Stimulated activated CD4-positive, alpha-beta T cell treated with anti-CD3 and anti-CD28 coated beads, Interleukin-12 subunit alpha, Interleukin-12 subunit beta, amount 100 ng/mL, for 24 hours (primary cell): ENCODE measurements around the gene ZFX.
"Not testable (repeated sequence)": the region's sequence is repeated elsewhere in the genome, so short reads cannot be mapped to it uniquely, and the experiment has no call there.

Experiments
- DNase-seq, 2 experiments: peaks; one replicate each; pipeline ENCODE4 v3.0.0-alpha.2; 2020; ENCODE audit warnings: low read depth in 2 of 2

The ZFX gene

GRCh38 chrX:24151513-24151912 lies 2.0 kb downstream of the ZFX start:
- no peak for DNase-seq

- DNase-seq = no peak
Measured at GRCh38 chrX:24153178-24153795, 3.8 kb downstream of the ZFX start.

GRCh38 chrX:24153796-24154189 lies 4.3 kb downstream of the ZFX start:
- no peak for DNase-seq

- no peak for DNase-seq
Measured at GRCh38 chrX:24154490-24155034, 5.0 kb downstream of the ZFX start.

- DNase-seq = not testable (repeated sequence)
Measured at GRCh38 chrX:24155747-24156146, 6.2 kb downstream of the ZFX start.

- no peak for DNase-seq
Measured at GRCh38 chrX:24156177-24156576, 6.6 kb downstream of the ZFX start.

GRCh38 chrX:24158881-24159280 lies 9.4 kb downstream of the ZFX start:
- DNase-seq = no peak

GRCh38 chrX:24166078-24166477 lies 16.5 kb downstream of the ZFX start:
- DNase-seq = no peak

GRCh38 chrX:24167719-24168472 lies 18.4 kb downstream of the ZFX start:
- DNase-seq = no peak

GRCh38 chrX:24168807-24169206 lies 19.3 kb downstream of the ZFX start:
- DNase-seq = no peak

- no peak for DNase-seq
Measured at GRCh38 chrX:24169211-24169610, 19.7 kb downstream of the ZFX start.

GRCh38 chrX:24173115-24173847 lies 23.8 kb downstream of the ZFX start:
- DNase-seq = no peak

GRCh38 chrX:24175276-24175675 lies 25.7 kb downstream of the ZFX start:
- DNase-seq = no peak

- no peak for DNase-seq
Measured at GRCh38 chrX:24178441-24178840, 28.9 kb downstream of the ZFX start.

GRCh38 chrX:24184018-24184417 lies 34.5 kb downstream of the ZFX start:
- DNase-seq = no peak

- DNase-seq = no peak
Measured at GRCh38 chrX:24186483-24186882, 37.0 kb downstream of the ZFX start.

- no peak for DNase-seq
Measured at GRCh38 chrX:24186986-24187385, 37.5 kb downstream of the ZFX start.

- no peak for DNase-seq
Measured at GRCh38 chrX:24189490-24189889, 40.0 kb downstream of the ZFX start.

- no peak for DNase-seq
Measured at GRCh38 chrX:24190500-24191156, 41.1 kb downstream of the ZFX start.

GRCh38 chrX:24196509-24196908 lies 47.0 kb downstream of the ZFX start:
- DNase-seq = no peak

- no peak for DNase-seq
Measured at GRCh38 chrX:24198101-24198500, 48.6 kb downstream of the ZFX start.

- no peak for DNase-seq
Measured at GRCh38 chrX:24200133-24200532, 50.6 kb downstream of the ZFX start.
